ENCODE results near the gene MAVS.

The MAVS gene

GRCh38 chr20:3925113-3925695, 78.6 kb downstream of the MAVS start:
- peak overlapping the region; percentile 1 for H3K27ac ChIP-seq (ENCODE audit: poor library complexity, severe bottlenecking)
- DNase-seq (ENCODE audit: low spot score) (no peak), ATAC-seq (ENCODE audit: low read depth) (no peak)
- peaks cover 5% of the 10 kb centered on the region for H3K4me1 ChIP-seq (ENCODE audit: insufficient read depth, poor library complexity, severe bottlenecking)
- no peak overlapping the region for H3K4me3 ChIP-seq (ENCODE audit: severe bottlenecking)
- H3K9me3 ChIP-seq (ENCODE audit: severe bottlenecking): no peaks in the 10 kb centered on the region
- TF ChIP-seq CTCF (IDR thresholded peaks at IDR 0.05; ENCODE audit: poor library complexity, severe bottlenecking): no peak
- H3K36me3 ChIP-seq (ENCODE audit: low read depth): peaks cover 42% of the 10 kb centered on the region
- H3K27me3 ChIP-seq (ENCODE audit: insufficient read depth, poor library complexity, severe bottlenecking): no peaks in the 10 kb centered on the region
